Neutrophil (primary cell): ENCODE measurements around the gene PRKCE.

Source experiments
- H3K27ac ChIP-seq: fragments of 200-600 bp; sonication (generic); 2 replicates; pipeline ENCODE4 v1.5.1; 2016; ENCODE audit warnings: mild to moderate bottlenecking, moderate library complexity
- H3K27me3 ChIP-seq: fragments of 200-600 bp; sonication (generic); 2 replicates; pipeline ENCODE4 v1.6.0; 2016; ENCODE audit warnings: mild to moderate bottlenecking
- H3K36me3 ChIP-seq: fragments of 200-600 bp; sonication (generic); 2 replicates; pipeline ENCODE4 v1.5.1; 2017
- H3K4me1 ChIP-seq, 2 experiments: fragments of 200-600 bp in 1 of 2; sonication (generic) in 1 of 2; 1 replicate in 1 of 2; 2 replicates in 1 of 2; pipeline versions ENCODE4 v1.5.1 to v1.6.1; 2013 to 2016; ENCODE audit warnings: low read depth in 1 of 2, low read length in 1 of 2, mild to moderate bottlenecking in 1 of 2, moderate library complexity in 1 of 2; ENCODE audit not compliant: control insufficient read depth in 1 of 2, insufficient read depth in 1 of 2
- H3K4me3 ChIP-seq, 2 experiments: fragments of 200-600 bp in 1 of 2; sonication (generic) in 1 of 2; 1 replicate in 1 of 2; 2 replicates in 1 of 2; pipeline ENCODE4 v1.5.1; 2013 to 2016; ENCODE audit warnings: low read depth in 1 of 2, low read length in 1 of 2, mild to moderate bottlenecking in 1 of 2, moderate library complexity in 1 of 2
- H3K9me3 ChIP-seq: fragments of 200-600 bp; sonication (generic); 2 replicates; pipeline ENCODE4 v1.5.1; 2016
- TF ChIP-seq, protein P1 (sequence below): fragments of 200-600 bp; sonication (generic); IDR thresholded peaks from 2 replicates; pipeline ENCODE4 v1.5.1; 2016; ENCODE audit warnings: antibody characterized with exemption

PRKCE gene

DNA sequence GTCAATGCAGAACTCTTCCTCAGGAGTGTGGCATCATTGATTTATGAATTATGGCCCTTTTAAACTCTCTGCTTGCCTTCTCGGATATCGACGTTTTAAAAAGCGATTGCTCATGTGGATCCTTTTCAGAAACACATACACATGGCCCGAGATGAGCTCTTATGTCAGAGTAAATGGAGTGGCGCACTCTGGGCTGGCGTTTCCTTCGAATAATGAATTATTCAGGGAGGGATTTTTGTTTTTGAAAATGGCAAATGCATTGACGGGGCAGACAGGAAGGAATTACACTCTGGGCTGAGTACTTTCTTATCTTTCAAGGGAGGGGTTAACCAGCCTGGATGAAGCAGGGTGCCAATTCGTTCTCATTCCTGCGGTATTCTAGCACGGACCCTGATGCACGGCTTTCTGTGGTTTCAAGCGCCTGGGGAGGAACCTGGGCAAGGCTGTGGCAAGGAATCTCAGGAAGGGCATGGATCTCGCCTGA lies 142.7 kb downstream of the PRKCE start:
- TF ChIP-seq, protein P1, sequence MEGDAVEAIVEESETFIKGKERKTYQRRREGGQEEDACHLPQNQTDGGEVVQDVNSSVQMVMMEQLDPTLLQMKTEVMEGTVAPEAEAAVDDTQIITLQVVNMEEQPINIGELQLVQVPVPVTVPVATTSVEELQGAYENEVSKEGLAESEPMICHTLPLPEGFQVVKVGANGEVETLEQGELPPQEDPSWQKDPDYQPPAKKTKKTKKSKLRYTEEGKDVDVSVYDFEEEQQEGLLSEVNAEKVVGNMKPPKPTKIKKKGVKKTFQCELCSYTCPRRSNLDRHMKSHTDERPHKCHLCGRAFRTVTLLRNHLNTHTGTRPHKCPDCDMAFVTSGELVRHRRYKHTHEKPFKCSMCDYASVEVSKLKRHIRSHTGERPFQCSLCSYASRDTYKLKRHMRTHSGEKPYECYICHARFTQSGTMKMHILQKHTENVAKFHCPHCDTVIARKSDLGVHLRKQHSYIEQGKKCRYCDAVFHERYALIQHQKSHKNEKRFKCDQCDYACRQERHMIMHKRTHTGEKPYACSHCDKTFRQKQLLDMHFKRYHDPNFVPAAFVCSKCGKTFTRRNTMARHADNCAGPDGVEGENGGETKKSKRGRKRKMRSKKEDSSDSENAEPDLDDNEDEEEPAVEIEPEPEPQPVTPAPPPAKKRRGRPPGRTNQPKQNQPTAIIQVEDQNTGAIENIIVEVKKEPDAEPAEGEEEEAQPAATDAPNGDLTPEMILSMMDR = no peak
- no peak overlapping the region for H3K27ac ChIP-seq
- no peaks in the 10 kb centered on the region for H3K4me1 ChIP-seq
- H3K4me3 ChIP-seq = no peak overlapping the region
- no peaks in the 10 kb centered on the region for H3K9me3 ChIP-seq
- H3K27me3 ChIP-seq = no peaks in the 10 kb centered on the region
- no peaks in the 10 kb centered on the region for H3K36me3 ChIP-seq

DNA sequence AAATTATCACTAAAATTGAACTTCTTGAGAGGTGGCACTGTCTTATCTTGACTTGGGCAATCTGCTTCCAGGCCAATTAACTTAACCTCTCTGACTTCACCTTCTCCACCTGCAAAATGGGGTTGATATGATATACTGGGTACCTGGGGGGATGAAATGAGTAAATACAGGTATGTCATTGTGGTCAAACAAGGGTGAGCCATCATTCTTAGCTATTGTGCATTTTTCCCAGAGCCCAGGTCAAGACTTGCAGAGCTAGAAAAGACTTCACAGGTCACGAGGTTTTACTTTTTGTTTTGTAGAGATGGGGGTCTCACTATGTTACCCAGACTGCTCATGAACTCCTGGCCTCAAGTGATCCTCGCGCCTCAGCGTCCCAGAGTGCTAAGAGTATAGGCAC lies 145.0 kb downstream of the PRKCE start:
- no peak overlapping the region for H3K27ac ChIP-seq
- H3K36me3 ChIP-seq = no peaks in the 10 kb centered on the region
- no peaks in the 10 kb centered on the region for H3K27me3 ChIP-seq
- H3K9me3 ChIP-seq = no peaks in the 10 kb centered on the region
- TF ChIP-seq, protein P1 = no peak
- no peak overlapping the region for H3K4me3 ChIP-seq
- no peaks in the 10 kb centered on the region for H3K4me1 ChIP-seq

DNA sequence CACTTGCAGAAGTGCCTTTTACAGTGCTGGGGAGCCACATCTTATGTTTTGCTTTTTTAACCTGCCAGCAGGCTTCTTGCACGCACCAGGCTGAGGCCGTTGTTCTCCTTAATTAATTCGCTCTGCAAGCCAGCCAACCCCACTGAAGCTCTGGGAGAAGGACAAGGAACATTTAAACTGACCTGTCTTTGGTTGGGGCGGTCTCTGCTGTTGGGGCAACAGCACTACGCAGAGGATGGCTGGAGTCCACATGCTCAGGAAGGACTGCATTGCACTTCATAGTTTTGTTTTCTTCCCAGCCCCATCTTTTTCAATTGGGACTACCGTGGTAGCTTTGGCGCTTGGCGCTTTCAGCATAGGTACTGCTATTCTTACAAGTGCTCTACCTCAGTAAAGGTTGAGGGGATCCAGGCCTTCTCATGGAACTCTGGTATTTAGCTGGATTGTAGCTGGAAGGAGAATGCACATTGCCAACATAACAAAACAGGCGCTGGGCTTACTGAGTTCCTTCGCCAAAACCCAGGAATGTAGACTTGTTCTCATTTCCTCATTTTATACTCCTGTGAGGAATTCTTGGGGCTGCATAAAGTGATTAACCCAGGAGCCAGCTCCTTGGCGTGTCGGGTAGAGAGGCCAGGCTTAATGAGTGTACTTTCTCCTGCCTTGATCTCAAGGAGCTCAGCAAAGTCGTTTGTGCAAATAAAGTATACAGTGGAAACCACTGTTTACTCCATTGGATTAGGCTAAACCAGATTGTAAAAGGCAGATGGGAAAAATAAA lies 146.2 kb downstream of the PRKCE start:
- Histone ChIP-seq H3K4me1 (no peaks in the 10 kb centered on the region), H3K27ac (no peak overlapping the region), H3K4me3 (no peak overlapping the region), H3K36me3 (no peaks in the 10 kb centered on the region), H3K27me3 (no peaks in the 10 kb centered on the region), H3K9me3 (no peaks in the 10 kb centered on the region)
- TF ChIP-seq, protein P1 = no peak

DNA sequence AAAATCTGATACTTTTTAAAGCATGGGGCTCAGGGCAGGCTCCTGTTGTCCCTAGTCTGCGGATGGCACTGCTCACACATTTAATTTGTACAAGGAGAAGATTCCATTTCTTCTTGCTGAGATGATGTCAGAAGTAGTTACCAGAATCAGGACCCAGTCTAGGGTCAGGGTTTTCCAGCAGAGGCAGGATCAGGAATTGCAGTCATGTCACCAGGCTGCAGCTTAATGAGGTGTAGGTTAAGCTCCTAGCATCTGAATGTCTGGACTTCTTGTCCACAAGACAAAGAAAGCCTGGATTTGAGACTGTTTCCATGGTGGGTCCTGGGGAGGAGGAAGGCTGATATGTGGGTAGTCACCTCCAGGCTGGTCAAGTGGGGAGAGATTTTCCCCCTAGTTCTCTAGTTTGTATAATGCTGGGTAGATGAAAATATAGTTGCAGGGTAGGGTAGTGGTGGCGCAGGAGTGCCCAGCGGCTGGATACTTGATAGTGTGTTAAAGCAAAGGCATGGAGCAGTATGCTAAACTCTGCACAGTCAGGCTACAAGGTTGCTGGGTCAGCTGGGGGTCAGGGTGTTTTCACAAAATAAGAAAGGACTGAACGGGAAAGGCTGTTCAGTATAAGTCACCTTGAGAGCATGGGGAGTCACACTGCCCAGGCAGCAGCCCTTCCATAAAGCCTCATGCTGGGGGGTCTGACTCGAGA lies 148.4 kb downstream of the PRKCE start:
- H3K4me1 ChIP-seq = no peaks in the 10 kb centered on the region
- no peak overlapping the region for H3K27ac ChIP-seq
- no peak overlapping the region for H3K4me3 ChIP-seq
- no peaks in the 10 kb centered on the region for H3K36me3 ChIP-seq
- TF ChIP-seq, protein P1 = no peak
- H3K27me3 ChIP-seq = no peaks in the 10 kb centered on the region
- H3K9me3 ChIP-seq = no peaks in the 10 kb centered on the region

DNA sequence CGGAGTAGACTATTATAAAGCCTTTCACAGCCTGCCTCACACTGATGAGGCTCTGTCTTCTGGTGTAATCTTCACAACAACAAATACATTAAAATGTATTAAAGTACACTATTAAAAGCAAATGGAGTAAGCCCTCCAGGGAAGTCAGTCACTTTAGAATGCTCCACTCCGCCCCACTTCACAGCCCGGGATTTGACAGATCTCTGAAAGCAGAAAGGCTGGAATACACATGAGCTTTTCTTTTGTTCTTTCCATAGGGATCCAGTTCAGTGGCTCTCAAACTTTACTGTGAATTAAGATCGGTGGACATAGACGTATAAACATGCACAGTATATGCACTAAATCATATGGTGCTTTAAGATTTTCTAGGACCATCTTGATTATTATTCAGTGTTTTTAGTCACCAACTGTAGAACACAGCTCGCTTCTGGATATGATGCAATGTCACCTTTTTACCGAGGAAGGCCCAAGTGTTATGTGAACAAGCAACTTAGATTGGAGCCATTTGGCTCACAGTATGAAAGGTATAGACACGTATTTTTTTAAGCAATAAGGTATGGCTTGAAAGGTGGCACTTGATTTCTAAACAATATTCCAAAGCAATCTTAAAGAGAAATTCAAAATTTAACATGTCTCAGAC lies 151.1 kb downstream of the PRKCE start:
- Histone ChIP-seq H3K27me3 (no peaks in the 10 kb centered on the region), H3K4me3 (no peak overlapping the region), H3K9me3 (no peaks in the 10 kb centered on the region), H3K27ac (no peak overlapping the region), H3K4me1 (no peaks in the 10 kb centered on the region), H3K36me3 (no peaks in the 10 kb centered on the region)
- TF ChIP-seq, protein P1 = no peak
